ENCODE results near the gene ADAM11.

ADAM11 gene

GRCh38 chr17:44829523-44830358 is 71.0 kb downstream of the ADAM11 start, which contains the start of gene GJC1:
Gene GJC1 (minus strand): TSS chr17:44830287. CDS start chr17:44805817, 24,470 bp downstream.
- Histone ChIP-seq H3K36me3 (ENCODE audit: control insufficient read depth, insufficient read depth, low read length, severe bottlenecking) (no peaks in the 10 kb centered on the region), H3K9me3 (ENCODE audit: control insufficient read depth, low read length) (no peaks in the 10 kb centered on the region), H3K27me3 (replicated peaks; ENCODE audit: control insufficient read depth, insufficient read depth, low read length) (no peaks in the 10 kb centered on the region), H3K4me1 (ENCODE audit: control insufficient read depth, insufficient read depth, low read length) (peaks cover 12% of the 10 kb centered on the region), H3K4me3 (ENCODE audit: low read length) (peak within 1 kb of the TSS; percentile 90), H3K9ac (ENCODE audit: low read length) (peak within 1 kb of the TSS; percentile 84)
- peak; percentile 70 for DNase-seq (ENCODE audit: low read depth)

GRCh38 chr17:44830359-44831288 is 71.8 kb downstream of the ADAM11 start:
- Histone ChIP-seq H3K36me3 (ENCODE audit: control insufficient read depth, insufficient read depth, low read length, severe bottlenecking) (no peaks in the 10 kb centered on the region), H3K9me3 (ENCODE audit: control insufficient read depth, low read length) (no peaks in the 10 kb centered on the region), H3K4me1 (ENCODE audit: control insufficient read depth, insufficient read depth, low read length) (peaks cover 12% of the 10 kb centered on the region), H3K27me3 (replicated peaks; ENCODE audit: control insufficient read depth, insufficient read depth, low read length) (no peaks in the 10 kb centered on the region), H3K9ac (ENCODE audit: low read length) (peak overlapping the region; percentile 81), H3K4me3 (ENCODE audit: low read length) (peak overlapping the region; percentile 90)
- DNase-seq (ENCODE audit: low read depth): peak; percentile 66

- Histone ChIP-seq H3K9ac (ENCODE audit: low read length) (no peak overlapping the region), H3K4me3 (ENCODE audit: low read length) (no peak overlapping the region), H3K27me3 (replicated peaks; ENCODE audit: control insufficient read depth, insufficient read depth, low read length) (no peaks in the 10 kb centered on the region), H3K4me1 (ENCODE audit: control insufficient read depth, insufficient read depth, low read length) (peaks cover 12% of the 10 kb centered on the region), H3K9me3 (ENCODE audit: control insufficient read depth, low read length) (no peaks in the 10 kb centered on the region), H3K36me3 (ENCODE audit: control insufficient read depth, insufficient read depth, low read length, severe bottlenecking) (no peaks in the 10 kb centered on the region)
- no peak for DNase-seq (ENCODE audit: low read depth)
Observed at GRCh38 chr17:44831371-44831770, 72.6 kb downstream of the ADAM11 start.
